Kidney glomerular epithelial cell (primary cell): ENCODE measurements around the gene GALNT12.

Source experiments
- DNase-seq: peaks from one replicate; lab custom pipeline; 2025; lab: John Stamatoyannopoulos, UW

GALNT12 gene, protein sequence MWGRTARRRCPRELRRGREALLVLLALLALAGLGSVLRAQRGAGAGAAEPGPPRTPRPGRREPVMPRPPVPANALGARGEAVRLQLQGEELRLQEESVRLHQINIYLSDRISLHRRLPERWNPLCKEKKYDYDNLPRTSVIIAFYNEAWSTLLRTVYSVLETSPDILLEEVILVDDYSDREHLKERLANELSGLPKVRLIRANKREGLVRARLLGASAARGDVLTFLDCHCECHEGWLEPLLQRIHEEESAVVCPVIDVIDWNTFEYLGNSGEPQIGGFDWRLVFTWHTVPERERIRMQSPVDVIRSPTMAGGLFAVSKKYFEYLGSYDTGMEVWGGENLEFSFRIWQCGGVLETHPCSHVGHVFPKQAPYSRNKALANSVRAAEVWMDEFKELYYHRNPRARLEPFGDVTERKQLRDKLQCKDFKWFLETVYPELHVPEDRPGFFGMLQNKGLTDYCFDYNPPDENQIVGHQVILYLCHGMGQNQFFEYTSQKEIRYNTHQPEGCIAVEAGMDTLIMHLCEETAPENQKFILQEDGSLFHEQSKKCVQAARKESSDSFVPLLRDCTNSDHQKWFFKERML

GRCh38 chr9:98807070-98807813 is at the start of gene GALNT12:
GALNT12 (plus strand) TSS chr9:98807670; CDS start chr9:98807699, 29 bp downstream.
- DNase-seq = no peak

DNA sequence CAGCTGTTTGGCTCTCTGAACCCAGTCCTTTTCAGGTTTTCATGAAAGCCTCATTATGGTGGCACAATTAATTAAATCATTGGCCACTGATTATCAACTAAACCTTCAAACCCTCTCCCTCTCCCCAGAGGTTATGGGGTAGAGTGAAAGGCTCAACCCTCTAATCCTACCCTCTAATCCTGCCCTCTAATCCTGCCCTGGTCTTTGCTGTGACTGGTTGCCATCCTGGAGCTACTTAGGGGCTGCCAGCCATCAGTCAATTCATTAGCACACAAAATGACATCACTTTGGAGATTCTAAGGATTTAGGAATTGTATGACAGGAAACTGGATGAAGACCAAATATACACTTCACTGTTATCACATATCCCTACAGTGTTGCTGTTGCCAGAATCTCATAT is 47.2 kb upstream of the GALNT12 start:
- no peak for DNase-seq

- no peak for DNase-seq
Observed at GRCh38 chr9:98763986-98764745, 43.3 kb upstream of the GALNT12 start.

- no peak for DNase-seq
Observed at GRCh38 chr9:98765256-98765655, 42.2 kb upstream of the GALNT12 start.

DNA sequence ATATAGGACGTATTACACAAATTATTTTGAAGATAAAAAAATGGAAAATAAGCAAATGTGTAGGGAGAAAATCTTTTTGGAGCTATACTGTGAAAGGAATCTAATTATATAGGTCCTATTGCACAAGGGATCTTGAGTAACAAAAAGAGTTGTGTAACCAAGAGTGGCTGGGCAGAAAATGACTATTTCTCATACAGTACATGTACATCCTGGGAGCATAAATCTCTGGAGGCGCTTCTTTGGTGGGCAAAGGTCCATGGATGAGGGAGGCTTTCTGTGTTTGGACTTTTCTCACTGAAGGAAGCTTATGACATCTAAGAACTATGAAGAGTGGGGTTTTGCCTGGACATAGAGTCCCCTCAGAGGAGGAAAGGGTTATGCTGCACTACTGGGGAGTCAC is 40.9 kb upstream of the GALNT12 start:
- no peak for DNase-seq

DNA sequence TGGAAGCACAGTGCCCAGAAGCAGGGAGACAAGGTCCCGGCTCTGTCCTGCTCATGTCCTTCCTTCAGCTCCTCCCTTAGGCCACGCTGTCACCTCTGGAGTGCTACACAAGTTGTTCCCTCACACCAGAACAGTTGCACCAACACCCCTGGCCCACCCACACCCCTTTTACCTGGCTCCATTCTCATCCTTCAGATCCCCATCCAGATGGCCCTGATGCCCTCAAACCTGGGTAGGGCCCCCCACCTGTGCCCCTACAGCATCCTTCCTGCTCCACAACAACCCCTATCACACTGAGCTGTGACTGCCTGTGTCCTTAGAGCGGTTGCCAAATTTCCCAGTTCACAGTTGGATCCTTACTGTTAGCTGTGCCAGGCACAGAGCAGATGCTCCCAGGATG is 40.3 kb upstream of the GALNT12 start:
- no peak for DNase-seq

DNA sequence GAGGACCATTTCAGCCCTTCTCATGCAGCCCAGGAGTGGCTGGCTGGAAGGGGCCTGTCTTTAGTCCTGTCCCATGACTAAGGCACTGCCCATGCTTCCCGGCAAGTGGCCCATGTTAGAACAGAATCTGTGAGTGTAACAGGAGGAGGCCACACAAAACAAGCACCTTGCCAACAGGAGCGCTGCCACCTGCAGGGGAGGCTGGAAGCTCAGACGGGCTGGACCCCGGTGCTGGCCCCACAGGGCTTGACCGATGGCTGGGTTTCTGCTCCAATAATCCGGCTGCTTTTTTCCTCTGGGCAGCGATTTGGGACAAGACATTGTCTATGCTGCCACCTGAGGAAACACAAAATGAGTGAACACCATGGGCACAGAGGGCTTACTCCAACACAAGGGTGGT is 39.6 kb upstream of the GALNT12 start:
- no peak for DNase-seq

GRCh38 chr9:98768344-98768743 is 39.1 kb upstream of the GALNT12 start:
- DNase-seq = no peak

DNA sequence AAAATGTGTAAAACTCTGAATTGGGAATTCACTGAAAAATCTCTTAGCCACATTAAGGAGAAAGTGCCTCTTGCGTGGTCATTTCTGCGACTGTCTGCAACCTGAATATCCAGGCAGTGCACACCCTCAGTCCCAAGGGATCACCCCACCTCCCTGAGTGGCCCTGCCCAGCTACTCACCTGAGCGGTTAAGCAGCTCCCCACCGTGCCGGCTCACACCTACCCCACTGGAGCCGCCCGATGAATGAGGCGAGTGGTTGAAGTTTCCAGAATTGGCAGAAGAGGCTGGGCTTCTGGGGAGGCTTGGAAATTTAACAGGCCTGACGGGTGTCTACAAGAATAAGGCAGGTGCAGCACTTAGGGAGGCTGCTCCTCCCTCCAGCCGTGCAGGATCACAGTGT is 36.8 kb upstream of the GALNT12 start:
- no peak for DNase-seq

- no peak for DNase-seq
Observed at GRCh38 chr9:98771209-98771874, 36.1 kb upstream of the GALNT12 start.

- DNase-seq = no peak
Observed at GRCh38 chr9:98772364-98773155, 34.9 kb upstream of the GALNT12 start.

DNA sequence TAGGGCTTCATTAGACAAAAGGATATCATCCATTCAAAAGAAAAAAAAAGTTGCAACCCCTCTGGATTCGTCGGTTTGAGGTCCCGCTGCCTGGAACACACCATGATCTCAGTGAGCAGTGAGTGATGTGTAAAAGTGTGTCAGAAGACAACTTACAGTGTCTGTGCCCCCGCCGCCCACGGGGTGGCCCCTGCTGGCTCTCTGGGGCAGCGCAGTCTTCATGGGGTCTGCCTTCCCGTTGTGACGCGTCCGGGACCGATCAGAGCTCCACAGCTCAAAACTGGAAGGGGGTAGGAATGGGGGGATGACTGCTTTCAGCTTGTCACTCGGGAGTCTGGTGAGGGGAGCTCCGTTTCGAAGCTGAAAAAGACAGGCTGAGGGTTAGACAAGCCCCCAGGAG is 33.7 kb upstream of the GALNT12 start:
- DNase-seq = no peak

GRCh38 chr9:98774746-98775145 is 32.7 kb upstream of the GALNT12 start:
- DNase-seq = no peak

- DNase-seq = peak; percentile 5
Observed at GRCh38 chr9:98775831-98776441, 31.5 kb upstream of the GALNT12 start.

- DNase-seq = no peak
Observed at GRCh38 chr9:98777618-98778017, 29.9 kb upstream of the GALNT12 start.

GRCh38 chr9:98778251-98778650 is 29.2 kb upstream of the GALNT12 start:
- no peak for DNase-seq

- no peak for DNase-seq
Observed at GRCh38 chr9:98778711-98779530, 28.5 kb upstream of the GALNT12 start.

GRCh38 chr9:98780059-98780749 is 27.3 kb upstream of the GALNT12 start:
- no peak for DNase-seq
